HG03565 (cell line): ENCODE measurements around the gene ANKRD60.

Source experiments
- ATAC-seq: cut with Tn5 transposase; IDR thresholded peaks from one replicate; pipeline ENCODE4 v1.9.1; 2021; ENCODE audit warnings: mild to moderate bottlenecking, moderate library complexity; ENCODE audit not compliant: unreplicated experiment

The ANKRD60 gene

GRCh38 chr20:58245181-58245891 is 16.9 kb upstream of the ANKRD60 start:
- no peak for ATAC-seq

GRCh38 chr20:58244517-58245030 is 16.1 kb upstream of the ANKRD60 start:
- ATAC-seq = no peak

DNA sequence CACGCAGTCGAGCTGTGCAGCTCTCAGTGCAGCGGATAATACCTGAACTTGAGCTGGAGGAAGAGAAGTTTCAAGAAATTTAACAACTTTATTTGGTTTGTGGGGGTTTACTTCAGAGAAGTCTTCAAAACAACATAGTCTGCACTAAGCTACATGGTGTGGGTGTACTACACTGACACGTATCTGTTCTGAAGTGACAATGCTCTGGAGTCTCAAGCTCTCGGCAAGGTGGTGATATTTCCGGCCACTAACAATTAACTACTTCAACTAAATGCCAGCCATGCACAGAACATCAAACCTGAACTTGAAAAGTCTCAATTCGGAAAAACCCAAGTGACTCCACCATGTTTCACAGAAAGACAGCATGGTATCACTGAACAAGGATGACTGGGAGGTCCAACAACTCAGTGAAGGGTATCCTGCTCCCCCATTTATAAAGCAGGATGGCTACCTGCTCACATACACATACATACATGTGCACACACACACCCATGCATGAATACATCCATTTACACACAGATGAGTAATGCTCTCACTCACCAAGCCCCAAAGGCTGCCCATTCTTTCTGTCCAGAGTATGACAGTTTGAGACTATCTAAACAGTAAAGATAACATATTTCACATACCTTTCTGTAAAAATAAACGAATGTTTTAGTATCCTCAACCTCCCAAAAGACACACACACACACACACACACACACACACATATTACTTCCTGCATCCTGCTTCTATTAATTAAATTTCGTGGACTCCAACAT is 15.4 kb upstream of the ANKRD60 start:
- no peak for ATAC-seq

DNA sequence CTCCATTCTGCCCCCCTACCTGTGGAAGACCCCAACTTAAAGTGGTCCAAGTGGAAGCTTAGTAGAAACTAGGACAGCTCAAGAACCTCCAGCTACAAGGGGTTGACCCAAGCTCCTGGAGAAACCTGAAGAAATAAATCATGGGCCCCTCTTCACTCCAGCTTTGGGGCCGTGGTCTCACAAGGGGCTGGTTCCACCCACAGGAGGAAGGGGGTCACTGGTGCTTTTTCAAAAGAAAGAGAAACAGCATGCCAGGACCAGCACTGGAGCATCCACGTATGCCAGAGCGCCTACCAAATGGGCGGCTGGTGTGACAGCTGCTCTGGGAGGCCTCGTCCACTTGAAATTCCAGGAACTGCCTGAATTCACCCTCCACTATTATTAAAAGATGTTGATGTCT is 14.4 kb upstream of the ANKRD60 start:
- no peak for ATAC-seq

DNA sequence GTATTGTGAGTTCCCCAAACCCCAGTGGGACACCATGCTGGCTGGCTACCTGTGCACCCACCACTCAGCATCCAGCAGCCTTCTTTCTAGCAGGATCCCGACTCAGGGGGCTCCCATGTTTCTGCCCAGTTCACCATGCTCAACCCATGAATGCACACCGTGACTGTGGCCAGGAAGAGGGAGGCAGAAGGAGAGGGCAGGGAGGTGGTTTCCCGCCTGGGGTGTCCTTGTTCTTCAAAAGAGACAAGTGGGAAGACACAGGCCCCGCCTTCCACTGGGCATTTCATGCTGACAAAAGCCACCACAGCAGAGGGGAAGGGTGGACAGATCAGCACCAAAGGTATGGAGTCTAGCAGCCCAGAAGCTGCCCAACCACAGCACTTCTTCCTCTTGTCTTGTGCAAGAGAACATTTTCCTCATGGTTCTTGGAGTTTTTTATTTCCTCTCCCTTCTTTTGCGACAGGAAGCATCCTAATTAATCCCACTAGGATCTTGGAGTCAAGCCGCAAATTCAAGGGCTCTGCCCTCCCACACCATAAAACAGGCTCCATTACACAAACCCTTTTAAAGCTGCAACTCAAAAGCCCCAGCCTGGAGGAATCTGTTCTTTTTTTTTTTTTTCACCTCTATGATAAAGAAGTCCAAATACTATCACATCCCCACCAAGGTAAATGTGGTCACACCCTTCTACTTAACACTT is 13.5 kb upstream of the ANKRD60 start:
- ATAC-seq = no peak

DNA sequence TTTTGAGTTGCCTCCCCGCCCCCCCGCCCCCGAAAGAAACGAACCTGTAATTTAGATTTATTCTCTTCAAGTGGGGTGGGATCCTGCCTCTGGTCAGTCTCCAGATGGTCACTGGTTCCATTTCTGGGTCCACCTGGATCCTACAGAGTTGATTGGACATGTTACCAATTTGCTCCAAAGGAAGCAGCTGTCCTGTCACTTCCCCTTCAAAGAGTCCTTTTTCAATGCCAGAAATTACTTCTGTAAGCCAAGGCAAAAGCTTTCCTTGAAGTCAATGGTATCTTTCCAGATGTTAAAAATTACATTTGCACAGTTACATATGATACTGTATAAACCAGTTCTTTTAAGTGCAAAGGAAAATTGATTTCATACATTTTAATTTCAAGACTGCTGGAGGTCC is 12.0 kb upstream of the ANKRD60 start:
- ATAC-seq = no peak

DNA sequence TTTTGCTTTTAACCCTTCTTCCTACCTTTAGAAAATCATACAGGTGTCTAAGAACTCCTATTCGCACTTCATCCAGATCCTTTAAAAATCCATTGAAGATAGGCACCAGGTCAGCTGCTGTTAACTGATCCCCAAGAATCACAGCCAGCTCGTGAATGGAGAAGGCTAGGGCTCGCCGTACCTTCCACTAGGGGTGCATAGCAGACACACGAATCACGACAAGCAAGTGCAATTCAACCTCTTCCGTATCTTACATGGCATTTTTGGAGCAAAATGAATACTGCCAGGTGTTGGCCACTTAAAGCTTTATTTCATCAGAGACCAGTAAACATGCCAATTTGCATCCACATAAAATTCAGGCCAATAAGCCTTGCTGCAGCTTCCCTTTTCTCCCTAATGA is 10.8 kb upstream of the ANKRD60 start:
- no peak for ATAC-seq

GRCh38 chr20:58238490-58238889 is 10.0 kb upstream of the ANKRD60 start:
- ATAC-seq = no peak

DNA sequence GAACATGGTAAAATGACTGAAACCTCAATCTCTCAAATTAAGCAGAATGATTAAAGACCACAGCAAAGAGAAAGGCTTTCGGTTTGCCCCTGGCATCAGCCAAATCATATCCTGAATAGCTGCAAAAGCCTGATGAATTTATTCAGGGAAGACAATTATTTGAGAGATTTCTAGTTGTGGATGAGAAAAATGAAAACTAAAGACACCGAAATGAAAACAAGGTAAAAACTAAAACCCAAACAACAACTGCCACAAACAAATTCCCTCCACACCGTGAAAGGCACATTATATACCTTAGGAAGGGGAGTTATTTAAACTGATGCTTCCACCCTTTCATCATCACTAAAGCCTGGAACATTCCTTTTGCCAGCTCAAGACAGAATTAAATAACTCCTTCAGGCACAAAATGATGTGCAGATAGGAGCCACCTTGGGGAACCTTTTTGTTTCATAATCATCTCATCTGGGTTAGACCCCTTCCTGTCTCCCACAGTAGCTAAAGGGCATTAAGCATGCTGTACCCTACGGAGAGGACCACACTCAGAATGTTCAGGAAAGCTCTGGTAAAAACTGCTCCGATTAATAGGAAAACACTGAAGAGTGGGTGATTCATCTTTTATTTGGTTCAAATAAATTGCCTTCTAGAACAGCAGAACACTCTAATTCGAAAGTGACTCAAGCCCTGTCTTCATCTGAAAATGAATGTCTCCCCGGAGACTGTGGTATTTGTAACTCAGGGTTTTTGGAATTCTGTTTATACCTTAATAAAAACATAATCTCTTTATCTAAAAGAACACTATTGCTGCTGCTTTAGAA is 9.1 kb upstream of the ANKRD60 start:
- ATAC-seq = no peak

DNA sequence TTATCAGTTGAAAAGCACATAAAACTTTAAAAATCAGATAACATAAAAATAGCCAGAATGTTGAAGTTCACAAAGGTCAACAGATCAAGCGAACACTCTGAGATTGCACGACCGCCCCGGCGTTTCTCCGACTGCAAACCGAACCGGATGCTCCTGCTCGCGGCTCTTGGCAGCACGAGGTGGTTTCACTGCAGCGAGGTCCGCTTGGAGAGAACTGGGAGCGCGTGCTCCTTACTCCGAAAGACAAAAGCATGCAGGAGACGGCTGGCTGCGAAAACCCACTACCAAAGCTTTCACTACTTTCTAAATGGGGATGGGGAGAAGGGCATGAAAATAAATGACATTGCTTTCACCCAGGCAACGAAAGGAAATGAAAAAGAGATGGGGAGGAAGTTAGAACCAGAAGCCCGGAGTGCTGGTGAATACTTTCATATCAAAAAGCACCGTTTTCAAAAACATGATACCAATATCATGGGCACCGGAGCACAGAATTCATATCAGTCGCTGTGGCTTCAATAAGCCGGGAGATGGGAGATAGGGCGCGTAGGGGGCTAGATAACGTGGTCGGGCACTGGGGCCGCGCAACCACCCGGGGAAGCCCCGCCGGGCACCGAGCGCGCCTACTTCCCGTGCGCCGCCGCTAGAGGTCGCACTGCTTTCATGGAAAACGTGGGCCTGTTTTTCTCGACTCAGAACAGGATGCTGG is 8.3 kb upstream of the ANKRD60 start:
- ATAC-seq = no peak

DNA sequence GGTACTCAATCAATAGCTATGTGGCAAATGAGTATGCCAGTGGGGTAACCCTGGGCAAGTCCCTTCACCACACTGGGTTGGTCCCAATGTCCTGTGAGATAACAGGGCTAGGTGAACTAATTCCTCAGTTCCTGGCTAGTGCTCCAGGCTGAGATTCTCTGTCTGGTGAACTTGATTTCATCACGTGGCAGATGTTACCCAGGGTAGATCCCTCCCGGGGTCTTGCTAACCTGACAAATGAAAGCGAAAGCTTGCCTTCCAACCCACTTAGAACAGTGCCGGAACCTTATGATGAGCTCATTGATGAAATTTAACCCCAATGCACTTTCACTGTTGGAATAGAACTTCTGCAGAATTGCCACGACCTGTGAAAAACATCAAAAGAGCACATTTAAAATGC is 6.6 kb upstream of the ANKRD60 start:
- no peak for ATAC-seq

DNA sequence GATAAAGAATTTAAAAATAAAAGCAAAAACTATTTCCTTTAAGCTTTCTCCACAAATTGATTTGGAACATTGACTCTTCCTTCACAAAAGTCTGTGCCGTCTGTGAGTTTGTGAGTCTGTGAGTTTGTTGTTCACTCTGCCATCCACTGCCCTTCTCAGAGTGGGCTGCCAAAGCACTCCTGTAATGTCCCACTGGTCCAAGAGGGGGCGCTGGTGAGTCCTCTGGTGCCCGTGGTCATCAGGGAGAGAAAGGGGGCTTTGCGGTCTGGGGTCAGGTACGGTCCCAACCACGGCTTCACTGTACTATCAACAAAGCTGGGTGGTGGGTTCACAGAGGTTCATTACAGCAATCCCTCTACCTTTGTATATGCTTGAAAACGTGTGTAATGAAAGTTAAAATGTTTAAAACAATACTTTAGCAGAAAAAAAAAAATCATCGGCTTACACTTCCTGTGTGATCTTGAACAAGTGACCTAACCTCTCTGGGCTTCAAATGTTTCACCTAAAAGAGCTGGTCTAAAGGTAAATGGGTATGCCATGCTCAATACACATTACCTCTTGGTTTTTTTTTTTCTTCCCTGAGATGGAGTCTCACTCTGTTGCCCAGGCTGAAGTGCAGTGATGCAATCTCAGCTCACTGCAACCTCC is 5.6 kb upstream of the ANKRD60 start:
- no peak for ATAC-seq

GRCh38 chr20:58233393-58233792 is 4.9 kb upstream of the ANKRD60 start:
- no peak for ATAC-seq

DNA sequence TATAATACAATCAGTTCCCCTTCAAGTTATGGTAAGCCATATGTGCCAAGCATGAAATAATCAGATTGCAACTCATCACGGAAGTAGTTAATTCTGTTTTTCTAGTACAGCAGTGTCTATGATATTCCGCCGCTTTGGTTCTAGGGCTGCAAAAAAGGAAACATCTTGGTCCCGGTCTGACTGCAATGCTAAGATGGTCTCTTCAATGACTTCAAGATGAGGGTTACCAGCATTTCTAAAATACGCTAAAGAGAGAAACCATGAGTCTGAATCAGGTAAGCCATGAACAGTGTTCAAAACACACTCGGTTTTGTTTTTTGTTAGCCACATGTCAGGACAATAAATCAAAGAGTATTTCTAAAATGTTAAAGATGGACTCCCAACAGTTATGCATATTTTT is 3.2 kb upstream of the ANKRD60 start:
- no peak for ATAC-seq

GRCh38 chr20:58229198-58229798 is 845 bp upstream of the ANKRD60 start:
- ATAC-seq = no peak

DNA sequence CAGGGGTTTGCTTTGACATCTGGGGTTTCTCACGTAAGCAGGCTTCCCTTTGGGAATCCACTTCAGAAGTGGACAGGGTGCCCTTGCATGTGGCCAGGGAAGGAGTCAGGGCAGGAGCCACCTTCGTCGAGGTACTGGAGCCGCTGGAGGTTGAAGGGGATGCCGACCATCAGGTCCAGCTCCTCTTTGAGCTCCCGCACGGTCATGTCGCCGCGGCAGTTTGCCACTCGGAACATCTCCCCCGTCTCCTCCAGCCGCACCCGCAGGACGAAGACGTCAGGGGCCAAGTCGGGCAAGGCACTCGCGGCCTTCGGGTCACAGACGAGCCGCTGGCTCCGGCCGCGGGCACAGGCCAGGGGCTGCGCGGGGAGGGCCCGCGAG is 360 bp downstream of the ANKRD60 start:
- ATAC-seq = no peak

- no peak for ATAC-seq
Observed at GRCh38 chr20:58227391-58228102, 906 bp downstream of the ANKRD60 start.

- ATAC-seq = no peak
Observed at GRCh38 chr20:58225452-58226200, 2.8 kb downstream of the ANKRD60 start.
